ENCODE measurements around the gene GDPD3. TPM values are rescaled to one million over a fixed set of nuclear protein-coding genes. Genes with fewer than 3 reads are reported as not detected.

GDPD3 gene, protein sequence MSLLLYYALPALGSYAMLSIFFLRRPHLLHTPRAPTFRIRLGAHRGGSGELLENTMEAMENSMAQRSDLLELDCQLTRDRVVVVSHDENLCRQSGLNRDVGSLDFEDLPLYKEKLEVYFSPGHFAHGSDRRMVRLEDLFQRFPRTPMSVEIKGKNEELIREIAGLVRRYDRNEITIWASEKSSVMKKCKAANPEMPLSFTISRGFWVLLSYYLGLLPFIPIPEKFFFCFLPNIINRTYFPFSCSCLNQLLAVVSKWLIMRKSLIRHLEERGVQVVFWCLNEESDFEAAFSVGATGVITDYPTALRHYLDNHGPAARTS
- 1 to 10 TPM; 1.5 to 3.0 (median 2.3) TPM for total RNA-seq (2021; fragmentation: NEBNext Ultra II Directional; extraction: Animal tissue kit (Norgen Biotek cat#: 25700))
- long read RNA-seq = 0 reads

DNA sequence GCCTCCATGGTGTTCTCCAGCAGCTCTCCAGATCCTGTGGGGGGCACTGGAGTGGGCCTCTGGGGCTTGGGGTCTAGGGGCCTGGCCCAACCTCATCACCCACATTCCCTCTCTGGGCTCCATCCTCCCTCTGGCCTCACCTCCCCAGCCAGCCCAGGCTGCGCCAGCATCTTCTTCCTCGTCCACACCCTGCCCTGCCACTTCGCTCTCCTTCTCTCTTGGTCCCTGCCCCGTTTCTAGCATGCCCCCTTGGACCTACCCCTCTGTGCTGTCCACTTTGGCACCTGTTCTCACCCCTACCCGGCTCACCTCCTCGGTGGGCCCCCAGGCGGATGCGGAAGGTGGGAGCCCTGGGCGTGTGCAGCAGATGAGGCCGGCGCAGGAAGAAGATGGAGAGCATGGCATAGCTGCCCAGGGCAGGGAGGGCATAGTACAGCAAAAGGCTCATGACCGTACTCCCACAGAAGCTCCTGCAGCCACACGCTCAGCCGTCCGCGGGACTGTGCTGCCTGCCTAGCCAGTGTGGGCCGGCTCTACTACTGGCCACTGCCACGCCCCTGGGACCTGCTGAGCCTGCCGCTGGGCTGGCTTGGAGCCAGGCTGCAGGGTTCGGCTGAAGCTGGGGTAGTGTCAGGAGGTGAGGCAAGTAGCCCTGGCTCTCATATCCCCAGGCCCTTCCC is at the start of gene GDPD3:
GDPD3 (minus strand) TSS at position 507 of the 680 bp plus-strand sequence; CDS start at position 448, 59 bp downstream.
- DNase-seq = no peak
- TF ChIP-seq, protein P1, sequence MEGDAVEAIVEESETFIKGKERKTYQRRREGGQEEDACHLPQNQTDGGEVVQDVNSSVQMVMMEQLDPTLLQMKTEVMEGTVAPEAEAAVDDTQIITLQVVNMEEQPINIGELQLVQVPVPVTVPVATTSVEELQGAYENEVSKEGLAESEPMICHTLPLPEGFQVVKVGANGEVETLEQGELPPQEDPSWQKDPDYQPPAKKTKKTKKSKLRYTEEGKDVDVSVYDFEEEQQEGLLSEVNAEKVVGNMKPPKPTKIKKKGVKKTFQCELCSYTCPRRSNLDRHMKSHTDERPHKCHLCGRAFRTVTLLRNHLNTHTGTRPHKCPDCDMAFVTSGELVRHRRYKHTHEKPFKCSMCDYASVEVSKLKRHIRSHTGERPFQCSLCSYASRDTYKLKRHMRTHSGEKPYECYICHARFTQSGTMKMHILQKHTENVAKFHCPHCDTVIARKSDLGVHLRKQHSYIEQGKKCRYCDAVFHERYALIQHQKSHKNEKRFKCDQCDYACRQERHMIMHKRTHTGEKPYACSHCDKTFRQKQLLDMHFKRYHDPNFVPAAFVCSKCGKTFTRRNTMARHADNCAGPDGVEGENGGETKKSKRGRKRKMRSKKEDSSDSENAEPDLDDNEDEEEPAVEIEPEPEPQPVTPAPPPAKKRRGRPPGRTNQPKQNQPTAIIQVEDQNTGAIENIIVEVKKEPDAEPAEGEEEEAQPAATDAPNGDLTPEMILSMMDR (IDR thresholded peaks at IDR 0.05) = no peak; the same call in none of the 2 replicates
- Mint-ChIP-seq H3K27me3 (ENCODE audit: insufficient read depth) (no peaks in the 10 kb centered on the region; the same call in none of the 2 replicates), H3K36me3 (ENCODE audit: low read depth) (peaks cover 4% of the 10 kb centered on the region; the same call in 1 of the 2 replicates), H3K27ac (peak within 1 kb of the TSS; percentile 87), H3K9me3 (no peaks in the 10 kb centered on the region), H3K4me1 (ENCODE audit: low read depth) (peaks cover 20% of the 10 kb centered on the region), H3K4me3 (peak within 1 kb of the TSS; percentile 20; the same call in 1 of the 2 replicates)

DNA sequence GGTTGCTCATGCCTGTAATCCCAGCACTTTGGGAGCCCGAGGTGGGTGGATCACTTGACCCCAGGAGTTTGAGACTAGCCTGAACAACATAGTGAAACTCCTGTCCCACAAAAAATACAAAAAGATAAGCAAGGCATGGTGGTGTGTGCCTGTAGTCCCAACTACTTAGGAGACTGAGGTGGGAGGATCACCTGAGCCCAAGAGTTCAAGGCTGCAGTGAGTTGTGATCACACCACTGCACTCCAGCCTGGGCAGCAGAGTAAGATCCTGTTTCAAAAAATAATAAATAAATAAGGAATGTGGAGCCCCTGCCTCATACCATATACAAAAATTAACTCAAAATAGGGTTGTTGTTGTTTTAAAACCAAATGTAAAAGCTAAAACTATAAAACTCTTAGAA is 43.9 kb upstream of the GDPD3 start:
- no peak overlapping the region for H3K27ac Mint-ChIP-seq
- peaks cover 1% of the 10 kb centered on the region; the same call in 1 of the 2 replicates for H3K27me3 Mint-ChIP-seq (ENCODE audit: insufficient read depth)
- H3K36me3 Mint-ChIP-seq (ENCODE audit: low read depth) = no peaks in the 10 kb centered on the region
- H3K4me1 Mint-ChIP-seq (ENCODE audit: low read depth) = no peaks in the 10 kb centered on the region
- TF ChIP-seq, protein P1 (IDR thresholded peaks at IDR 0.05) = no peak
- H3K4me3 Mint-ChIP-seq = no peak overlapping the region
- H3K9me3 Mint-ChIP-seq = no peaks in the 10 kb centered on the region
- DNase-seq = no peak

DNA sequence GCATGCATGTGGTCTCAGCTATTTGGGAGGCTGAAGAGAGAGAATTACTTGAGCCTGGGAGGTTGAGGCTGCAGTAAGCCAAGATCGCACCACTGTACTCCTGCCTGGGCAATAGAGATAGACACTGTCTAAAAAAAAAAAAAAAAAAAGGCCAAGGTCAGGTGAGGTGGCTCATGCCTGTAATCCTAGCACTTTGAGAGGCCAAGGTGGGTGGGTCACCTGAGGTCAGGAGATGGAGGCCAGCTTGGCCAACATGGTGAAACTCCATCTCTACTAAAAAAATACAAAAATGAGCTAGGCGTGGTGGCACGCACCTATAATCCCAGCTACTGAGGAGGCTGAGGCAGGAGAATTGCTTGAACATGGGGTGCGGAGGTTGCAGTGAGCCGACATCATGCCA is 41.9 kb upstream of the GDPD3 start:
- H3K9me3 Mint-ChIP-seq = peaks cover 11% of the 10 kb centered on the region; the same call in 1 of the 2 replicates
- H3K36me3 Mint-ChIP-seq (ENCODE audit: low read depth) = no peaks in the 10 kb centered on the region
- TF ChIP-seq, protein P1 (IDR thresholded peaks at IDR 0.05) = no peak
- DNase-seq = no peak
- peaks cover 7% of the 10 kb centered on the region for H3K27me3 Mint-ChIP-seq (ENCODE audit: insufficient read depth)
- H3K4me3 Mint-ChIP-seq = no peak overlapping the region
- no peaks in the 10 kb centered on the region for H3K4me1 Mint-ChIP-seq (ENCODE audit: low read depth)
- no peak overlapping the region for H3K27ac Mint-ChIP-seq

DNA sequence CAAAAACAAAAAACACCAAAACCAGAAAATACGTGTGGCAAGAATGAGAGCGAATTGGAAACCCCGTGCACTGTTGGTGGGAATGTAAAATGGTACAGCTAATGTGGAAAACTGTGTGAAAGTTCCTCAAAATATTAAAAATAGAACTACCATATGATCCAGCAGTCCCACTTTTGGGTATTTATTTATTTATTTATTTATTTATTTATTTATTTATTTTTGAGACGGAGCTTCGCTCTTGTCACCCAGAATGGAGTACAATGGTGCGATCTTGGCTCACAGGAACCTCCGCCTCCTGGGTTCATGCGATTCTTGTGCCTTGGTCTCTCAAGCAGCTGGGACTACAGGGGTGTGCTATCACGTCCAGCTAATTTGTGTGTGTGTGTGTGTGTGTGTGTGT is 39.2 kb upstream of the GDPD3 start:
- no peak overlapping the region for H3K27ac Mint-ChIP-seq
- TF ChIP-seq, protein P1 (IDR thresholded peaks at IDR 0.05) = no peak
- H3K9me3 Mint-ChIP-seq = peaks cover 29% of the 10 kb centered on the region
- H3K36me3 Mint-ChIP-seq (ENCODE audit: low read depth) = peaks cover 15% of the 10 kb centered on the region
- peaks cover 11% of the 10 kb centered on the region for H3K27me3 Mint-ChIP-seq (ENCODE audit: insufficient read depth)
- no peak overlapping the region for H3K4me3 Mint-ChIP-seq
- H3K4me1 Mint-ChIP-seq (ENCODE audit: low read depth) = no peaks in the 10 kb centered on the region
- no peak for DNase-seq

DNA sequence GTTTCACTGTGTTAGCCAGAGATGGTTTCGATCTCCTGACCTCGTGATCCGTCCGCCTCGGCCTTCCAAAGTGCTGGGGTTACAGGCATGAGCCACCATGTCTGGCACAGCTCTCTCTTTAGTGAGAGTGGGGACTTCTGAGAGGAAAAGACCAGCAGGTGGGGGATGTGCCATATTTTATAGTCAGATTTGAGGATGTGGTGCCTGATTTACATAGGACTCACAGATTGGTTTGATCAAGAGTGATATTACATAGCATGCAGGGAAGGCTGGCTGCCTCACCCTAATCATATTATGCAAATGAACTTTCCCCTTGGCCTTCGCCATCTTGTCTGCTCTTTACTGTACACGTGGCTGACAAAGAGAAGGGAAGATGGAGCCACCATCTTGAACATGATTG is 37.8 kb upstream of the GDPD3 start:
- H3K4me3 Mint-ChIP-seq = no peak overlapping the region
- TF ChIP-seq, protein P1 (IDR thresholded peaks at IDR 0.05) = no peak
- H3K27me3 Mint-ChIP-seq (ENCODE audit: insufficient read depth) = peaks cover 12% of the 10 kb centered on the region
- DNase-seq = no peak
- no peak overlapping the region for H3K27ac Mint-ChIP-seq
- H3K9me3 Mint-ChIP-seq = peaks cover 29% of the 10 kb centered on the region
- no peaks in the 10 kb centered on the region for H3K4me1 Mint-ChIP-seq (ENCODE audit: low read depth)
- H3K36me3 Mint-ChIP-seq (ENCODE audit: low read depth) = peaks cover 15% of the 10 kb centered on the region
